GM12872 (cell line): ENCODE data around the gene ARL10.

ENCODE experiments used
- TF ChIP-seq, protein P1 (sequence below): IDR thresholded peaks from 3 replicates; pipeline ENCODE4 v1.5.1; 2011; ENCODE audit warnings: low read depth, mild to moderate bottlenecking, low read length, moderate library complexity; ENCODE audit not compliant: insufficient read depth

The ARL10 gene, protein sequence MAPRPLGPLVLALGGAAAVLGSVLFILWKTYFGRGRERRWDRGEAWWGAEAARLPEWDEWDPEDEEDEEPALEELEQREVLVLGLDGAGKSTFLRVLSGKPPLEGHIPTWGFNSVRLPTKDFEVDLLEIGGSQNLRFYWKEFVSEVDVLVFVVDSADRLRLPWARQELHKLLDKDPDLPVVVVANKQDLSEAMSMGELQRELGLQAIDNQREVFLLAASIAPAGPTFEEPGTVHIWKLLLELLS

DNA sequence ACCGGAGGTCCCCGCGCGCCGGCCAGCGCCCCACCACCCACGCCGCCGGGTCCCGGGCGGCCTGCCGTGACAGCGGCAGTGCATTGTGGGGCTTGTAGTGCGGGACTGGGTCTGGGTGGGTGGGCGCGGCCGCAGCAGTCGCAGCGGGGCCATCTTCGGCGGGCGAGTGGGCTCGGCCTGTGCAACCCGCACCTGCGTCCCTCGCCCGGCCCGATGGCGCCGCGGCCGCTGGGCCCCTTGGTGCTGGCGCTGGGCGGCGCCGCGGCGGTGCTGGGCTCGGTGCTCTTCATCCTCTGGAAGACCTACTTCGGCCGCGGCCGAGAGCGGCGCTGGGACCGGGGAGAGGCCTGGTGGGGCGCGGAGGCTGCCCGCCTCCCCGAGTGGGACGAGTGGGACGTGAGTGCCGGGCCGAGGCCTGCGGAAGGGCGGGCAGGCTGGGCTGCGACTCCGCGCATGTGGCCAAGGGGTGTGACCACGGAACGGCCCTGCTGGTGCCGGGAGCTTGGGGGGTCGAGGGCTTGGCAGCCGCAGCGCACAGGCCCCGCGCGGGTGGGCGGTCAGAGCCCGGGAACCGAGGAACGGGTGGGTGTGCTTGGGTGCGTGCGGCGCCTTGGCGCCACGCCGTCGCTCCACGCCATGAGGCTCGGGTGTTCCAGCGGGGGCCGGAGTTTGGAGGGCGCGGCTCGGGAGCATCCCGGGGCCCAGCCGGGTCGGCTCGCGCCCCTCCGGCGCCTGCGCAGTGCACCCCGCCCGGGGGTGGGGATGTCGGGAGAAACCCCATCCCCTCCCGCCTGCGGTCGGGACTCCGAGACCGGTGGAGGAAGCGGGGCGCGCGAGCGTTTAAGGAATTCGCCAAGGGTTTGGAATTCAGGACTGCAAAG lies at the start of gene ARL10:
ARL10 (plus strand) TSS at position 137 of the 881 bp plus-strand sequence; CDS start at position 214, 77 bp downstream.
- TF ChIP-seq, protein P1, sequence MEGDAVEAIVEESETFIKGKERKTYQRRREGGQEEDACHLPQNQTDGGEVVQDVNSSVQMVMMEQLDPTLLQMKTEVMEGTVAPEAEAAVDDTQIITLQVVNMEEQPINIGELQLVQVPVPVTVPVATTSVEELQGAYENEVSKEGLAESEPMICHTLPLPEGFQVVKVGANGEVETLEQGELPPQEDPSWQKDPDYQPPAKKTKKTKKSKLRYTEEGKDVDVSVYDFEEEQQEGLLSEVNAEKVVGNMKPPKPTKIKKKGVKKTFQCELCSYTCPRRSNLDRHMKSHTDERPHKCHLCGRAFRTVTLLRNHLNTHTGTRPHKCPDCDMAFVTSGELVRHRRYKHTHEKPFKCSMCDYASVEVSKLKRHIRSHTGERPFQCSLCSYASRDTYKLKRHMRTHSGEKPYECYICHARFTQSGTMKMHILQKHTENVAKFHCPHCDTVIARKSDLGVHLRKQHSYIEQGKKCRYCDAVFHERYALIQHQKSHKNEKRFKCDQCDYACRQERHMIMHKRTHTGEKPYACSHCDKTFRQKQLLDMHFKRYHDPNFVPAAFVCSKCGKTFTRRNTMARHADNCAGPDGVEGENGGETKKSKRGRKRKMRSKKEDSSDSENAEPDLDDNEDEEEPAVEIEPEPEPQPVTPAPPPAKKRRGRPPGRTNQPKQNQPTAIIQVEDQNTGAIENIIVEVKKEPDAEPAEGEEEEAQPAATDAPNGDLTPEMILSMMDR = no peak

DNA sequence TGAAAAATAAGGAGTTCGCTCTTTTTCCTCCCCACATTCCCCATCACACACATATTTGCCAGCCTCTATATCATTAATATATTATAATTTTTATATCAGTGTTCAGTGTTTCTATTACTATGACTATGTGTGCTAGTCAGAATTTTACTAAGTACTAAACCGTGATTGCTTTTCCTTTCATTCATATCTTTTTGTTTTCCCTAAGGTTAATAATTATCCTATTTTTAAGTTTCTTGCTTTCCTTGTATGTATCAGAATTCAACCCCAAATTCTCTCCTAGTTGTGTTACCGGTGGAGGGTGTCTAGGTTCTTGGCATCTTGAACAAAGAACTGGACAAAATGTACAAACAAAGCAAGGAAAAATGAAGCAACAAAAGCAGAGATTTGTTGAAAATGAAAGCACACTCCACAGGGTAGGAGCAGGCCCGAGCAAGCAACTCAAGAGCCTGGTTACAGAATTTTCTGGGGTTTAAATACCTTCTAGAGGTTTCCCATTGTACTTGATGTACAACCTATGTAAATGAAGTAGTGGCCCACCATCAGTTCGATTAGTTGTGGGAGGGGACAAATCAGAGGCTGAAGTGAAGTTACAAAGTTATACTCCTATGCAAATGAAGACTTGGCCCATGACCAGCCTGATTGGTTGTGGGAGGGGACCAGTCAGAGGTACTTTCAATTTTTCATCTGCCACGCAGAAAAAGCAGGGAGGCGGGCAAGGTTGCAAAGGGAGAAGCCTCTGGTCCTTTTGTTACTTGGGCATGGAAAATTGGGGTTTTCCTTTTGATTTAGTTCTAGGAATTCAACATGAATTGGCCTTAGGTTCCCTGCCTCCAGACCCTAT lies 47.5 kb upstream of the ARL10 start:
- TF ChIP-seq, protein P1 = no peak

DNA sequence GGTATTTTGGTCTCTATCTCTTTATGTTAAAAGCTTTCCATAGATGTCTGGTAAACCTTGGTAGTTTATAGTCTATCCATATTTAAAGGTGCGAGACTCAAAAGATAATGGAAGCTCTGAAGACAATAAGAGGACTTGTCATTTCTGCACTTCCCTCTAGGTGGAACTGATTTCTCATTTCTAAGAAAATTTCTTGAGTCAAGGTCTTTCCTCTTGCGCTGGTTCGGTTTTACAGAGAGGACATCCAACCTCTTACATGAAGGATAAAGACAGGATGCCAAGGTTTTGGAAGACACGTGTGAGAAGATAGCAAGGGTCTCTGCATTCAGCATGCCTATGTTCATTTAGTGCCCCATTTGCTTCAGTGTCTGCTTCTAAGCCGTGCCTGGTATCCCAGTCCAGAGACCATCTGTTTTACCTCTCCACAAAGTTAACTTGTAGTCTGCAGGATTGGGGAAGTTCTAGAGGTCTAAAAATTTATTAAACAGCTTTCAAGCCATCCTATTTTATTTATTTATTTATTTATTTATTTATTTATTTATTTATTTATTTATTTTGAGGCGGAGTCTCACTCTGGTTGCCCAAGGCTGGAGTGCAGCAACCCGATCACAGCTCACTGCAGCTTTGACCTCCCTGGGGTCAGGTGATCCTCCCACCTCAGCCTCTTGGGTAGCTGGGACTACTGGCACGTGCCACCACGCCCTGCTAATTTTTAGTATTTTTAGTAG lies 45.3 kb upstream of the ARL10 start:
- TF ChIP-seq, protein P1 = peak; percentile 22; the same call in 1 of the 3 replicates

DNA sequence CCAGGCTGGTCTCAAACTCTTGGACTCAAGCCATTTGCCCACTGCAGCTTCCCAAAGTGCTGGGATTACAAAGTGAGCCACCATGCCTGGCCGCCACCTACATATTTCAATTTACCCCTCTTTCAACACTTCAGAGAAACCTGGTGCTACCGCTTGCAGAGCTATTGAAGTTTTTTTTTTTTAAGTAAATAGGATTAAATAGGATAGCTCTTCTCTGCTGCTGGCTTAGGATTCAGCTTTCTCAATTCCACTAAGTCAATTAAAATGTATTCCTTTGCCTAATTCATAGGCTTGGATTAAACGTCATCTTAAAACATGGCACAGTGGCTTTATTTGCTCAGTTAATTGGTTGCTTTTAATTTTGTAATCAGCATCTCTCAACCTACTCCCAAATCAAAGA lies 44.7 kb upstream of the ARL10 start:
- TF ChIP-seq, protein P1 = no peak

DNA sequence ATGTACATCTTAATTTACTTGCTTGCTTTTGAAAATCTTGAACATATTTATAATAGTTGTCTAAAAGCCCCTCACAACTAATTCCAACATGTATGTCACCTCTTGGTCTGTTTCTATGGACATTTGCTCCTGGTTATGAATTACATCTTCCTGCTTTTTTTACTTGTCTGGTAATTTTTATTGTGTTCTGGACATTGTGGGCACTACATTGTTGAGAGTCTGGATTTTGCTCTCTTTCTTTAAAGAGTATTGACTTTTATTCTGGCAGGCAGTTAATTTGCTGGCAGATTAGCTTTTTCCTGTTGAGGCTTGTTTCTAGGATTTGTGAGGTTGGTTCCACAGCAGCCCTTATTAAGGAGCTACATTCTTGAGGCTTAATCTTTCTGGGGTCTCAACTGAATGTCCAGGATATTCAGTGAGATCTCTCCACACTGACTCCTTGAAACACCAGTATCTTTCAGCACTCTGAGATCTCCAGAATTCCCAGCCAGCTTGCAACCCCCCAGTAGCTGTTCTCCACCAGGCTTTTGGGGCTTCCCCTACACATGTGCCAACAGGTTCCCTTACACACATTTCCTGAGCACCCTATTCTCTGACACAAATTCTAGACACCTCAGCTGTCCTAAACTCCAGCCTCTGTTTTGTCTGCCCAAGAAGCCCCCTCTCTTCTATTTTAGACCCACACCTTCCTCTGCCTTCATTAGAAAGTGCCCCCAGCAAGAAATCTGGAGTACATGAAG lies 31.1 kb upstream of the ARL10 start:
- TF ChIP-seq, protein P1 = no peak

DNA sequence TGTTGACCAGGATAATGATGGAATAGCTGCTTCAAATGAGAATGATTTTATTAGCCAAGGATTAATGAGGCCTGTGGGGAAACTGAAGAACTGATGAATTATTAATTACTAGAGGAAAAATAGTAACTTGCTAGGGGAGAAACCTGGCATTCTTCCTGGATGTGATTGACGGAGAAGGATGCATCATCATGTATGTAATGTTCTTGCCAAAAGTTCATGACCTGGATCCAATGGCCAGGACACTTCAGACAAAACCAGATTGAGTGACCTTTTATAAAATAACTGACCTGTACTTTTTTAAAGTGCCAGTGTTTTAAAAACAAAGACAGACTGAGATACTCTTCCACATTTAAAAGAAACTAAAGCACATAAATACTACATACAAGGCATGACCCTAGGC lies 27.4 kb upstream of the ARL10 start:
- TF ChIP-seq, protein P1 = no peak
